ENCODE results near the gene HOXA3. TPM values are rescaled to one million over a fixed set of nuclear protein-coding genes. Genes with fewer than 3 reads are reported as not detected.

HOXA3 gene
- total and polyA plus RNA-seq, 4 donors = 3.8 to 20.8 (median 10.9) TPM

GRCh38 chr7:27124902-27125689, 27.3 kb downstream of the HOXA3 start:
- Histone ChIP-seq H3K9me3 (ENCODE audit: control insufficient read depth, low read length) (no peaks in the 10 kb centered on the region), H3K4me1 (ENCODE audit: control insufficient read depth in 1 of 2, insufficient read depth in 2 of 2, low read length in 2 of 2) (no peaks in the 10 kb centered on the region), H3K27me3 (ENCODE audit: control insufficient read depth in 1 of 2, insufficient read depth in 2 of 2, low read length in 1 of 2) (no peaks in the 10 kb centered on the region), H3K36me3 (ENCODE audit: control insufficient read depth in 1 of 2, insufficient read depth in 2 of 2, low read length in 1 of 2) (no peaks in the 10 kb centered on the region), H3K27ac (ENCODE audit: low read depth in 1 of 2, low read length in 2 of 2) (no peak overlapping the region), H3K4me3 (ENCODE audit: low read length in 2 of 2) (no peak overlapping the region)
- DNase-seq = no peak
- no peak for ATAC-seq (ENCODE audit: low FRiP score)
- intact Hi-C loops (cut with DNase I) = no loop called here
- WGBS, 2 donors = 91 to 92% methylated on average over 8 of the region's 8 CpGs

- Histone ChIP-seq H3K4me3 (ENCODE audit: low read length in 2 of 2) (no peak overlapping the region), H3K27ac (ENCODE audit: low read depth in 1 of 2, low read length in 2 of 2) (no peak overlapping the region), H3K9me3 (ENCODE audit: control insufficient read depth, low read length) (no peaks in the 10 kb centered on the region), H3K27me3 (ENCODE audit: control insufficient read depth in 1 of 2, insufficient read depth in 2 of 2, low read length in 1 of 2) (no peaks in the 10 kb centered on the region), H3K36me3 (ENCODE audit: control insufficient read depth in 1 of 2, insufficient read depth in 2 of 2, low read length in 1 of 2) (no peaks in the 10 kb centered on the region), H3K4me1 (ENCODE audit: control insufficient read depth in 1 of 2, insufficient read depth in 2 of 2, low read length in 2 of 2) (no peaks in the 10 kb centered on the region)
- intact Hi-C loops (cut with DNase I) = no loop called here
- ATAC-seq (ENCODE audit: low FRiP score) = peak; percentile 73
- peak; percentile 76 to 90 for DNase-seq
- WGBS, 2 donors = 53 to 75% methylated on average over 43 of the region's 43 CpGs
Observed at GRCh38 chr7:27124096-27124901, 28.1 kb downstream of the HOXA3 start.

DNA sequence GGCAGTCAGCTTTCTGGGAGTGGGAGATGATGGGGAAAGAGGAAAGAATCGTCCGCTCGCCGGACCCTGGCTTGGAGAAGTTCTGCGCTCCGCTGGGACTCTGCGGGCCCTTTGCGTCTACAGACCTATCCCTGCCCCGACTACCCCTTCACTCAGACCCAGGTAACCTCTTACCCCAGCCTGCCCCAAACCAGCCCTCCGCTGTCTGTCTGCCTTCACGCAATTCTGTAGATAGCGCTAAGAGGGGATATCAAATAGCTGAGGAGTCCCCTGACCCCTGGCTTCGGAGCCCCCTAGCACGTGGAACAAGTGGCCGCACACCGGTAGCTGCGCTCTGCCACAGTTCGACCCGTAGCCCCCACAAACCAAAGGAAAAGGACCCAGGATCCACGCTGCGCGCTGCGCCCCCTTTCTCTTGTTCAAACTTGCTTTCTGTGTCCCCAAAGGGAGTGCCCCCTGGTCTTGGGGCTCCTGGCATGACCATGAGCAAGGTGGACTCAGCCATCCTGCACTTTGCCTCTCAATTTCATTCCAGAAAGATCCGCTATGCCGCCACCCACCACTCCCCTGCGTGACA, 28.8 kb downstream of the HOXA3 start:
- H3K27me3 ChIP-seq (ENCODE audit: control insufficient read depth in 1 of 2, insufficient read depth in 2 of 2, low read length in 1 of 2) = no peaks in the 10 kb centered on the region
- H3K36me3 ChIP-seq (ENCODE audit: control insufficient read depth in 1 of 2, insufficient read depth in 2 of 2, low read length in 1 of 2) = no peaks in the 10 kb centered on the region
- H3K9me3 ChIP-seq (ENCODE audit: control insufficient read depth, low read length) = no peaks in the 10 kb centered on the region
- WGBS, 2 donors = 72 to 84% methylated on average over 26 of the region's 26 CpGs
- intact Hi-C loops (cut with DNase I) = no loop called here
- peak; percentile 2 for ATAC-seq (ENCODE audit: low FRiP score)
- peak overlapping the region; percentile 43 to 91 for H3K27ac ChIP-seq (ENCODE audit: low read depth in 1 of 2, low read length in 2 of 2)
- no peak overlapping the region for H3K4me3 ChIP-seq (ENCODE audit: low read length in 2 of 2)
- DNase-seq = no peak
- no peaks in the 10 kb centered on the region for H3K4me1 ChIP-seq (ENCODE audit: control insufficient read depth in 1 of 2, insufficient read depth in 2 of 2, low read length in 2 of 2)

DNA sequence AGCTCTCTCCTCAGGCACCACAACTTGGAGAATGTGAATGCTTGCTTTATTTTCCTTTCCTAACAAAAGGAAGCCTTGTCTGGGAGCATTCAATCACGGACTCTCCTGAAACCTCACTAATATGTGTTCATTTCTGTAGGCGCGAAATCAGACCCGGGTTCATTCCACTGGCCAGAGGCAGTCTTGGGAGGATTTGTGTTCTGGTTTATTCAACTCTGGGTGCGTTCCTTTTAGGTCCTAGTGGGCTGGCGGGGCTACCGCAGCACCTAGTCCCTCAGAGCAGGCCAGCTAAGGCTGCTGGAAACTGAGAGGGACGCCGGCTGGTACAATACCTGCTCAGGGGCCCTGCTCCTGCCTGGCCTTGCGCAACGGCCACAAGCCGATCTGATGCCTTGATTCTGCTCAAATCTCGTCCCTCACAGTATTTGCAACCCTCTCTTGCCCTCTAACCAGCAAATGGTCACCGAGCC, 29.3 kb downstream of the HOXA3 start:
- H3K36me3 ChIP-seq (ENCODE audit: control insufficient read depth in 1 of 2, insufficient read depth in 2 of 2, low read length in 1 of 2) = no peaks in the 10 kb centered on the region
- H3K4me1 ChIP-seq (ENCODE audit: control insufficient read depth in 1 of 2, insufficient read depth in 2 of 2, low read length in 2 of 2) = no peaks in the 10 kb centered on the region
- no peak for DNase-seq
- intact Hi-C loops (cut with DNase I) = no loop called here
- H3K4me3 ChIP-seq (ENCODE audit: low read length in 2 of 2) = peak overlapping the region in 1 of 2 donors; percentile 30
- no peaks in the 10 kb centered on the region for H3K27me3 ChIP-seq (ENCODE audit: control insufficient read depth in 1 of 2, insufficient read depth in 2 of 2, low read length in 1 of 2)
- 29 to 56% methylated on average over 14 of the region's 14 CpGs for WGBS, 2 donors
- no peak for ATAC-seq (ENCODE audit: low FRiP score)
- no peaks in the 10 kb centered on the region for H3K9me3 ChIP-seq (ENCODE audit: control insufficient read depth, low read length)
- peak overlapping the region; percentile 43 to 91 for H3K27ac ChIP-seq (ENCODE audit: low read depth in 1 of 2, low read length in 2 of 2)

GRCh38 chr7:27122077-27122910, 30.1 kb downstream of the HOXA3 start:
- H3K4me3 ChIP-seq (ENCODE audit: low read length in 2 of 2) = peak overlapping the region; percentile 28 to 30

DNA sequence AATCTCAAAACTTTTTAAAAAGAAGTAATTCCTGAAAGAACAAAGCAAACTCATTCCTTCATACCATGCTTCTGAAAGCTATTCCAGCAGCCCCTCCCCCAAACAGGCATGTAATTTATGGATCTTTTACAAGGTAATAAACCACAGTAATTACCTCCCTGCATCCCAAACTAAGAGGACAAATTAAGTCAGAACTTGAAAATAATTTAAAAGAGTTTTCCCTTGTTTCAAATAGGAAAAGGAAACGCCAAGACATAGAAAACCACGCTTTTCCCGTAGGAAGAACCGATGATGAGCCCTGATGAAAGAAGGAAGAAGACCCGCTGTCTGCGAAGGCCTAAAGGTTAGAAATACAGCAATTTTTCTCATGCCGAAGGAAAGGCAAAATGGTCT, 30.7 kb downstream of the HOXA3 start:
- H3K9me3 ChIP-seq (ENCODE audit: control insufficient read depth, low read length) = no peaks in the 10 kb centered on the region
- intact Hi-C loops (cut with DNase I) = no loop called here
- H3K4me1 ChIP-seq (ENCODE audit: control insufficient read depth in 1 of 2, insufficient read depth in 2 of 2, low read length in 2 of 2) = no peaks in the 10 kb centered on the region
- 33 to 57% methylated on average over 7 of the region's 7 CpGs for WGBS, 2 donors
- H3K4me3 ChIP-seq (ENCODE audit: low read length in 2 of 2) = peak overlapping the region; percentile 28 to 30
- ATAC-seq (ENCODE audit: low FRiP score) (no peak), DNase-seq (no peak)
- no peaks in the 10 kb centered on the region for H3K36me3 ChIP-seq (ENCODE audit: control insufficient read depth in 1 of 2, insufficient read depth in 2 of 2, low read length in 1 of 2)
- H3K27ac ChIP-seq (ENCODE audit: low read depth in 1 of 2, low read length in 2 of 2) = peak overlapping the region; percentile 28 to 91
- no peaks in the 10 kb centered on the region for H3K27me3 ChIP-seq (ENCODE audit: control insufficient read depth in 1 of 2, insufficient read depth in 2 of 2, low read length in 1 of 2)

More at GRCh38 chr7:27122077-27122910, 30.1 kb downstream of the HOXA3 start:
- intact Hi-C loops (cut with DNase I) = no loop called here
- Histone ChIP-seq H3K4me1 (ENCODE audit: control insufficient read depth in 1 of 2, insufficient read depth in 2 of 2, low read length in 2 of 2) (no peaks in the 10 kb centered on the region), H3K27ac (ENCODE audit: low read depth in 1 of 2, low read length in 2 of 2) (peak overlapping the region; percentile 28 to 91), H3K27me3 (ENCODE audit: control insufficient read depth in 1 of 2, insufficient read depth in 2 of 2, low read length in 1 of 2) (no peaks in the 10 kb centered on the region), H3K36me3 (ENCODE audit: control insufficient read depth in 1 of 2, insufficient read depth in 2 of 2, low read length in 1 of 2) (no peaks in the 10 kb centered on the region), H3K9me3 (ENCODE audit: control insufficient read depth, low read length) (no peaks in the 10 kb centered on the region)
- DNase-seq (peak in 1 of 2 donors; percentile 56), ATAC-seq (ENCODE audit: low FRiP score) (no peak)
- 15 to 50% methylated on average over 42 of the region's 42 CpGs for WGBS, 2 donors

DNA sequence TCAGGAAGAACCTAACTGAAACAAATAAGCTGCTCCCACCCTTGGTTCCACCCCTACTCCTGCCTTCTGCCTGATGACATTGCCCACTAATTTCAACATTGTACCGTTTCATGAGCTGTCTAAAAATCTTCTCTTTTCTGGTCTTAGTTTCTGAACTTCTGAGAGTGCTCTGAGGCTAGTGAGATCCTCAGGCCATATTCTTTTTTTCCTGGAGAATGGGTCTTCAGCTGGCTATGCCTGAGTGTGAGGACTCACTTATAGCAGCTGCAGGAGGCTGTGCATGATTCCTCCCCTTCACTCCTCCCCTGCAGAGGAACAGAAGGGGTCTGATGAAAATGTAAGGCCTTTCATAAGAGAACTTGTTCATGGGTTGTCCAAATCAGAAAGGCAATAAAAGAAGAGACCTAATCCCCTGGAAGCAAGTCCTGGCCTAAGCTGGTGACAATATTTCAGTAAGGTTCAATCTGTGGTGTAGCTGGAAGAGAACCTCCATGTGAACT, 32.9 kb downstream of the HOXA3 start:
- no peaks in the 10 kb centered on the region for H3K4me1 ChIP-seq (ENCODE audit: control insufficient read depth in 1 of 2, insufficient read depth in 2 of 2, low read length in 2 of 2)

GRCh38 chr7:27118580-27118979, 33.8 kb downstream of the HOXA3 start:
- Histone ChIP-seq H3K4me1 (ENCODE audit: control insufficient read depth in 1 of 2, insufficient read depth in 2 of 2, low read length in 2 of 2) (no peaks in the 10 kb centered on the region), H3K36me3 (ENCODE audit: control insufficient read depth in 1 of 2, insufficient read depth in 2 of 2, low read length in 1 of 2) (no peaks in the 10 kb centered on the region), H3K9me3 (ENCODE audit: control insufficient read depth, low read length) (no peaks in the 10 kb centered on the region), H3K4me3 (ENCODE audit: low read length in 2 of 2) (peak overlapping the region; percentile 53 to 64), H3K27me3 (ENCODE audit: control insufficient read depth in 1 of 2, insufficient read depth in 2 of 2, low read length in 1 of 2) (no peaks in the 10 kb centered on the region), H3K27ac (ENCODE audit: low read depth in 1 of 2, low read length in 2 of 2) (peak overlapping the region in 1 of 2 donors; percentile 1)
- intact Hi-C loops (cut with DNase I) = no loop called here
- no peak for ATAC-seq (ENCODE audit: low FRiP score)
- 29 to 33% methylated on average over 3 of the region's 3 CpGs for WGBS, 2 donors
- DNase-seq = no peak

More for the DNA sequence above, 32.9 kb downstream of the HOXA3 start:
- H3K4me3 ChIP-seq (ENCODE audit: low read length in 2 of 2) = no peak overlapping the region
- WGBS, 2 donors = 38 to 59% methylated on average over 1 of the region's 1 CpG
- H3K27ac ChIP-seq (ENCODE audit: low read depth in 1 of 2, low read length in 2 of 2) = peak overlapping the region in 1 of 2 donors; percentile 78
- no peaks in the 10 kb centered on the region for H3K9me3 ChIP-seq (ENCODE audit: control insufficient read depth, low read length)
- no peaks in the 10 kb centered on the region for H3K27me3 ChIP-seq (ENCODE audit: control insufficient read depth in 1 of 2, insufficient read depth in 2 of 2, low read length in 1 of 2)
- H3K36me3 ChIP-seq (ENCODE audit: control insufficient read depth in 1 of 2, insufficient read depth in 2 of 2, low read length in 1 of 2) = no peaks in the 10 kb centered on the region
- intact Hi-C loops (cut with DNase I) = no loop called here
- no peak for ATAC-seq (ENCODE audit: low FRiP score)
- no peak for DNase-seq

Measured in aorta (tissue), 5 donors.